Measurements from ENCODE around the gene MAST4. TPM values are rescaled to one million over a fixed set of nuclear protein-coding genes. Genes with fewer than 3 reads are reported as not detected.

Gene MAST4
- total RNA-seq, 2 experiments from 2014 or later: 1.3 to 21.9 TPM

DNA sequence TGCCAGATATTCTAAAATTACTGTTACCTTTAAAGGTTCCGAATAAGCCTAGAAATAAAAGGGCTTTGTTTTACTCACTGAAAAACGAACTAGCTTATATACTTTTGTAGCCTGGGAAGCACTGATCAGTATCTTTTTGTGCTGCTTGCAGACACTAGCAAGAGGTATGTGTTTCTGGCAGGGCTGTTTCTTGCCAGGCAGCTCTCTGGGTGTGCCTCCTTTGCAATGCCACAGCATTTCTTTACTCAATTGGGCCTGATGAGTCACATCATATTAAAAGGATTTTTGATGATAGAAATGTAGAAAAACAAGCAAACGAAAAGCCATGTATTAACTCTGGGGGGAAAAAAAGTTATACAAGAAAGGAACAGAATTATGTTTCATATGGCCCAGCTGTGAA is 564.8 kb downstream of the MAST4 start:
- TF ChIP-seq CTCF (conservative IDR thresholded peaks at IDR 0.05; ENCODE audit: low read length) (no peak), EZH2phosphoT487 (IDR thresholded peaks at IDR 0.05; ENCODE audit: borderline replicate concordance, low read depth, low read length) (no peak)
- intact Hi-C loops (cut with micrococcal nuclease; ENCODE audit: unreplicated experiment): no loop called here
- Histone ChIP-seq H3K4me2 (ENCODE audit: low read length) (no peak overlapping the region), H2AFZ (ENCODE audit: low read length) (no peak overlapping the region), H3K4me1 (ENCODE audit: insufficient read depth, low read length, poor library complexity, severe bottlenecking) (peaks cover 6% of the 10 kb centered on the region), H3K4me3 (ENCODE audit: low read depth, low read length, poor library complexity, severe bottlenecking) (no peak overlapping the region), H3K79me2 (ENCODE audit: insufficient read depth, low read depth, low read length) (no peaks in the 10 kb centered on the region), H3K36me3 (ENCODE audit: insufficient read depth, low read length) (no peaks in the 10 kb centered on the region), H3K9me2 (ENCODE audit: insufficient read depth, low read length) (no peaks in the 10 kb centered on the region), H3K9me3 (ENCODE audit: low read length) (no peaks in the 10 kb centered on the region), H4K20me1 (ENCODE audit: insufficient read depth, low read length) (no peaks in the 10 kb centered on the region), H3K27ac (ENCODE audit: low read depth, low read length, poor library complexity, severe bottlenecking) (no peak overlapping the region)
- no TSS peak for BruUV-seq (replicated peaks)
- ChIA-PET CTCF (ENCODE audit: unreplicated experiment) (no interaction called here), POLR2A (interaction anchor here (0.6 to 1.6 kb wide), 3 partner anchors 44 to 1089 kb away, joined by 3 read pairs; no protein-coding TSS in a partner anchor)
- no peak for DNase-seq (ENCODE audit: low spot score)

DNA sequence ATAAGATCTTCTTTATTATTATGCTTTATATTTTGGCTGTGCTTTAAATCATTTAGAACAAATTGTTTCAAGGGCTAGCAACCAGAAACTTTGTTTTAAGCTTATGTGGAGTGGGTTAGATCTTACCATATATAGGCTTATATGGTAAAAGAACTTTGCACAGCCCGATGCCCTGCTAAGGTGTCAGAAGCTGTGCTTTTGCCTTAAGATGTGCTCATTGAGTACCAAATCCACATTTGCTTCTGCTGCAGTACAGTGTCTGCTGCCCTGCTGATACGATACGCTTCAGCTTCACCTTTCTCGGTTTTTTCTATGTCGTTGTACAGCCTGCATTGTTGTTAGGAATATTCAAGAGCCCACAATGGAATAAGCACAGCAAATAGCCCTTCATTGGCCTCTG is 565.6 kb downstream of the MAST4 start:
- Histone ChIP-seq H3K9me3 (ENCODE audit: low read length) (no peaks in the 10 kb centered on the region), H3K9me2 (ENCODE audit: insufficient read depth, low read length) (no peaks in the 10 kb centered on the region), H3K79me2 (ENCODE audit: insufficient read depth, low read depth, low read length) (no peaks in the 10 kb centered on the region), H3K27ac (ENCODE audit: low read depth, low read length, poor library complexity, severe bottlenecking) (no peak overlapping the region), H4K20me1 (ENCODE audit: insufficient read depth, low read length) (no peaks in the 10 kb centered on the region), H3K4me2 (ENCODE audit: low read length) (no peak overlapping the region), H2AFZ (ENCODE audit: low read length) (no peak overlapping the region), H3K36me3 (ENCODE audit: insufficient read depth, low read length) (no peaks in the 10 kb centered on the region), H3K4me1 (ENCODE audit: insufficient read depth, low read length, poor library complexity, severe bottlenecking) (peaks cover 14% of the 10 kb centered on the region), H3K4me3 (ENCODE audit: low read depth, low read length, poor library complexity, severe bottlenecking) (no peak overlapping the region)
- intact Hi-C loops (cut with micrococcal nuclease; ENCODE audit: unreplicated experiment): no loop called here
- no peak for DNase-seq (ENCODE audit: low spot score)
- ChIA-PET CTCF (ENCODE audit: unreplicated experiment) (no interaction called here), POLR2A (interaction anchor here (1.6 kb wide), 1 partner anchor 44 kb away, joined by 3 read pairs; no protein-coding TSS in a partner anchor)
- TF ChIP-seq EZH2phosphoT487 (IDR thresholded peaks at IDR 0.05; ENCODE audit: borderline replicate concordance, low read depth, low read length) (no peak), CTCF (conservative IDR thresholded peaks at IDR 0.05; ENCODE audit: low read length) (no peak)
- no TSS peak for BruUV-seq (replicated peaks)

DNA sequence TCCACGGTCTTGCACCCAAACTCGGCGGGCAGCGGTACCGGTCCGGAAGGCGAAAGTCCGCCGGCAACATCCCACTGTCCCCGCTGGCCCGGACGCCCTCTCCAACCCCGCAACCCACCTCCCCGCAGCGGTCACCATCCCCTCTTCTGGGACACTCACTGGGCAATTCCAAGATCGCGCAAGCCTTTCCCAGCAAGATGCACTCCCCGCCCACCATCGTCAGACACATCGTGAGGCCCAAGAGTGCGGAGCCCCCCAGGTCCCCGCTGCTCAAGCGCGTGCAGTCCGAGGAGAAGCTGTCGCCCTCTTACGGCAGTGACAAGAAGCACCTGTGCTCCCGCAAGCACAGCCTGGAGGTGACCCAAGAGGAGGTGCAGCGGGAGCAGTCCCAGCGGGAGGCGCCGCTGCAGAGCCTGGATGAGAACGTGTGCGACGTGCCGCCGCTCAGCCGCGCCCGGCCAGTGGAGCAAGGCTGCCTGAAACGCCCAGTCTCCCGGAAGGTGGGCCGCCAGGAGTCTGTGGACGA is 567.1 kb downstream of the MAST4 start:
- H3K9me2 ChIP-seq (ENCODE audit: insufficient read depth, low read length): no peaks in the 10 kb centered on the region
- ChIA-PET CTCF (ENCODE audit: unreplicated experiment) (interaction anchor here (0.9 to 1.1 kb wide), 2 partner anchors 44 to 46 kb away, joined by 3 read pairs; no protein-coding TSS in a partner anchor), POLR2A (interaction anchor here (0.6 to 0.7 kb wide), 2 partner anchors 41 to 1073 kb away, joined by 3 read pairs; no protein-coding TSS in a partner anchor)
- H3K9me3 ChIP-seq (ENCODE audit: low read length): no peaks in the 10 kb centered on the region
- H4K20me1 ChIP-seq (ENCODE audit: insufficient read depth, low read length): no peaks in the 10 kb centered on the region
- no peaks in the 10 kb centered on the region for H3K36me3 ChIP-seq (ENCODE audit: insufficient read depth, low read length)
- TF ChIP-seq EZH2phosphoT487 (IDR thresholded peaks at IDR 0.05; ENCODE audit: borderline replicate concordance, low read depth, low read length) (no peak), CTCF (conservative IDR thresholded peaks at IDR 0.05; ENCODE audit: low read length) (no peak)
- H3K4me2 ChIP-seq (ENCODE audit: low read length): no peak overlapping the region
- no peaks in the 10 kb centered on the region for H3K79me2 ChIP-seq (ENCODE audit: insufficient read depth, low read depth, low read length)
- H3K4me1 ChIP-seq (ENCODE audit: insufficient read depth, low read length, poor library complexity, severe bottlenecking): peaks cover 17% of the 10 kb centered on the region
- H3K4me3 ChIP-seq (ENCODE audit: low read depth, low read length, poor library complexity, severe bottlenecking): no peak overlapping the region
- no peak for DNase-seq (ENCODE audit: low spot score)
- H3K27ac ChIP-seq (ENCODE audit: low read depth, low read length, poor library complexity, severe bottlenecking): no peak overlapping the region
- H2AFZ ChIP-seq (ENCODE audit: low read length): no peak overlapping the region
- intact Hi-C loops (cut with micrococcal nuclease; ENCODE audit: unreplicated experiment): no loop called here
- BruUV-seq (replicated peaks): no TSS peak
